NCI-H2171 (cell line): ENCODE data around the gene RCAN2.

Experiments used
- DNase-seq: peaks from one replicate; lab custom pipeline; 2025; lab: John Stamatoyannopoulos, UW

The RCAN2 gene

DNA sequence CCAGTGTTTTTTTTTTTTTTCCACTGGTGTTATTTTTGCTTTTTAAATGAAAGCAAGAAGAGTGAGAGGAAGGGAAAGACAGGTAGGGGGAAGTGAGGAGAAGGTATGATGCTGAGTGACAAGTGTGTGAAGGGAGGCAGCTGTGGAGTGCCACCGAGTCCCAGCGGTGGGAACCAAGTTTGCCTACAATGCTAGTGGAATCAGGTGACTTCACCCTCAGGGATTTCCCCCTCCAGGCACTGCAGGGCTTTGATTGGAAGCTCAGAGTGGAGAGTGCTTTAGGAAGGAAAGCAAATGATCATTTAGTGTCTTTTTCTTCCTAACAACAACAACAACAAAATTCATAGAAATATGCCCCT is 200.0 kb downstream of the RCAN2 start:
- DNase-seq, result no peak

DNA sequence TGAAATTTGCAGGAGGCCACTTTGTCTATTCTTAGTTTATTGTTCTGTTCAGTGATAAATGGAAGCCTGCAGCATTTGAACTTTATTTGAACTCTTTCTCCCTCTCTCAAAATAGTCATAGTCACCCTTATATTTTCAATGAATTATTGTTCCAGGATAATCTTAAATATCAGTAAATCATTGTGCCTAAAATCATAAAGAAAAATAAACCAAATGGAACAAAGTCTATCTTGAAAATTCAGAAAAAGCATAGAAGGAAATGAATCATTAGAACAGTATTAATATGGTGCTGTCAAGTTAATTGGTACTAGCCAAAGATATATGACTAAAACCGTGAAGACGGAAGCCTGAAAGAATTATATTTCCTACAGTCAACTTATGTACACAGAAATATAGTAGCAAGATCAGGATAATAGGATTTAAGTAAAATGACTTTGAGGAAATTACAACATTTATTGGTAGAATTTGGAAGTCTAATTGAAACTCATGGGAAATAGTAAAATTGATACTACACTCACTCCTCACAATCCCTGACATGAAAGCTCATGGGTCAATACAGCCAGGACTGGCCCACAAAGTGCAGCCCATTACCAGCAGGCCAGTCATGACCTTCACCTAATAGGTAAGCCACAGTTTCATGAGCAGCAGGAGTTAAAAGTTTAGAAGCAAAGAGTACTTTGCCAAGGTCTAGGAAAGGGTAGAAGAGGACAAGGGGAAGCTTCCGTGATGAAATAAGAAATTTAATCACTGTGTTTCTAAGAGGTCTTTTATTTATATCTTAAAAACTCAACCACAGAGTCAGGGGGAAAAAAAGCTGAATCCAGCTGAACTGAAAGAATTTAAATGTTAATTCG is 200.6 kb downstream of the RCAN2 start:
- DNase-seq, result no peak

DNA sequence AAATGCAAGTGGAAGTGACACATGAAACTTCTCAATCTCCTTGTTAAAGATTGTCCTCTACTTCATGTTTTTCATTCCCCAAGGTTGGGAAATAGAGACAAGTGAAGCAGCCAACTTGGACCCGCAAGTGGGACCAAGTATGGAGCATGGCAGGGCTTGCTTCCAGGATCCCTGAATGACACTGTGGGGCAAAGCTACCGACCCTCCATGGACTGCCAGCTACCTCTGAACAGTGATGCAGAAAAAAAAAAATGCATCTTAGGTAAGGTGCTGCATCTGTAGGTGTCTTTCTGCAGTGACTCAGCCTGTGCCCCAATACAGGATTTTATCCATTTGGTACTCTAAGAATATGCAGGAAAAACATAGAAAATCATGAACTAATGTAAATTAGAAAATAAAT is 201.4 kb downstream of the RCAN2 start:
- no peak for DNase-seq

DNA sequence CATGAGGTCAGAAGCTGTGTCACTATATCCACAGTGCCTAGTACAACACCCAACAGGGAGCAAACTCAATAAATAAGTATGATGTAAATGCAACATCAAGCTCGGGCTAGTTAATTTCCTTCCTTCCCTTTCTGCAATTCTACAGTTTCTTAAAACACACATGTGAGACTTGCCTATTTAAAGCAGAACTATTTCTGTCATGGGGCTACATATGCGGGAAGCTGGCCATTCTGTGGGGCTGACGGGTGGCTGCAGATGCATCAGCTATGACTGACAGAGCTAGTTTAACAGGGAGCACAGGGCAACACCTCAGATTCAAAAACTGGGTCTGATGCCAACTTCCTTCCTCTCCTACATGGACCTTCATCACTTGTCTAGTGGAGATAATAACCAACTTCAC is 202.4 kb downstream of the RCAN2 start:
- DNase-seq, result no peak

DNA sequence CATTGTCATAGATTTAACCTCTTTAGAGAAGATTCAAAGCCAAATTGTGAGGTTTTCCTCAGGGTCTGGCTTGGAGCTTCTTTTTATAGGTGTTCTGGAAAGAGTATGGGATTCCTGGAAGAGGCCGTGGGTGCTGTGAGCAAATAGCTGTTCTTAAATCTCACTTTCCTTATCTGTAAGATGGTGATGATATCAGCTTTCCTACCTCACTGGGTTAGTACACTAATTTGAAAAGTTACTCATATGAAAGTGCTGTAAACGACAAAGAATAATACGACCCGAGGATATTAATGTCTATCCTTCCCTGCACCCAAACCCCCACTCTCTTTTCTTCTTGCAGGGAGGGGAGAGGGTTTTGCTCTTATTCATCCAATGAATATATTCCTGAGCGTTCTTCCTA is 203.6 kb downstream of the RCAN2 start:
- DNase-seq, result no peak

DNA sequence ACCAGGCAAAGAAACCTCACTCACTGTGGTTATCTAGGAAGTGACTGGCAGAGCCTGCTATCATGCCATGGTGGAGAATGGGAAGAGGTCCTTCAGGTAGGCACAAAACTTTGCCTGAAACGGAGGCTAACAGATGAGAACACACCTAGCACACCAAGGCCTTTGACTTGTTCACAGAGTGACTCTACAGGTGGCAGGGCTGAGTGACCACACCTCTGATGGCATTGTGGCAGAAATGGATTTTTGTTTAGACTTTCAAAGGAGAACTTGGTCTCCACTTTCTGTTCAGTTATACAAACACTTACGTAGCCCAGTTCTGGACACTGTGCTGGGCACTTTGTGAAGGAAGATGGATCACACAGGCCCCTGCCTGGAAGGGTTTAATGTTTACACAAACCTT is 204.2 kb downstream of the RCAN2 start:
- DNase-seq, result no peak

DNA sequence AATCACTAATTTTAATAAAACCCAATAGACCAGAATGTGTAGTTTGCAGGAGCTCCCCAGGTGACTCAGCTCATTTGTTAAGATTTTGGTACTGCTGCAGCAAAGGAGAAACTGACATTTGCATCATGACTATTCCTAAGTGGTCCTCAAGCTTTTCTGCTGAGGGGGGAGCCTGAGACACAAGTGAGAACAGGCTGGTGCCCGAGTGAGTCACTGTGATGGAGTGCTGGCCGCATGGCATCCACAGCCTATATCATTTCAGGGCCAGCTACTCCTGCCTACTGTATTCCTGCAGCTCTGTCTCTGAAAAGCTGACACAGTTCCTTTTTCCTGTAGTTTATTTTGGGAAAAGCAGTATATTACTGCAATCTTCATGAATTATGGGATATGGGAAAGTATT is 206.8 kb downstream of the RCAN2 start:
- DNase-seq, result no peak

DNA sequence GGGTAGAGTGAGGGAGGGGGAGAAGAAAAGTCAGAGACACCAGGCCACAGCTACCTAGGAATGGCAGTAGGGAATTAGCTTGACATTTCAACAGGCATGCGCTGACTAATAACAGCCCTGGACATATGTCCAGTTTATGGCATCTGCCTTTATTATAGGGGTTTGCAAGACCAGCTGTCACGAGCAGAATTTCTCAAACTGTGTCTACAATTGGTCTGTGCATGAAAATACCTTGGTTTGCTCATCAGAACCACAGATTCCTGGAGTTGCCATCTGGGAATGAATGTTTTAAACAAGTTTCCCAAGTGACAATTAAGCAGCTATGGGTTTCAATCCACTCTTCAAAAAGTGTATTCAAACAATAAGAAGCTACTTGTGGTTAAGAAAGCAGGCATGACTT is 210.1 kb downstream of the RCAN2 start:
- DNase-seq, result no peak

DNA sequence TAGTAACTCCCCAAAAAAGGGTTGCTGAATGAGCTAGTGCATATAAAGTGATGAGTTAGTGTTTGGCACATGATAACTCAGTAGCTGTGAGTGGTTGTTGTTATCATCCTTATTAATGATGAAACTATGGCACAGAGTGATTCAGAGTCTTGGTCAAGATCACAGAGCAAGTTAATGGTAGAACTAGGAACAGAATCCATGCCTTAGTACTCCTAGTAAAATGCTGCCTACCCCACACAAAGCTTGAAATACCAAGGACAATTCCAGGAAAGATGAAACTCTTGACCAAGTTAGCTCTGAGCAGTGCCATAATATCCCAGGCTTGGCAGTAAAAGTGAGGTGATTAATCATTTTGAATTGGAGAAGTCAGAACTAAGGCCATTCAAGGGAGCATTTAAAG is 211.4 kb downstream of the RCAN2 start:
- DNase-seq, result no peak

DNA sequence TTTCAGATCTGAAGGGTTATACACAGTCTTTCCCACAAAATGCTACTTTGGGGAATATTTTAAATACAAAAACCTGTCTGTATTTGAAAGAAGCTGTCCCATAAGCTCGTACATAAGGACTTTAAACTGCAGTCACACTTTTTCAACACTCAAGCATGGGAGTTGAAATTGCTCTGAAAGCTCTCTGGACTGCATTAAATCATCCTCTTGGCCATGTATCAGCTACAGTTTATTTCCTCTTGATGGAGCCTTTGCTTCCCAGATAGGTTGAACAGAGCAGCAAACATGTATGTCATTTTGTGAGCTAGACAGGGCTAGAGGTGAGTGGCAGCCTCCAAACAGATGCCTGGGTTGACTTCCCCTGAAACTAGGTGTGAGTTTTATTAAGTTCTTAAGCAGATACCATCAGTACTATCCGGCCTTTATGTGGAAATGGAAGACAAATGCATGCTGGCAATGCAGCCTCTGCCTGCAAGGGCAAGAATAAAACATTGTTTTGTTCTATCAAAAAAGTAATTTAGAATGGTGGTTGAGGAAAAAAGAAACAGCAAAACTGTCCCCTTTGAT is 214.6 kb downstream of the RCAN2 start:
- no peak for DNase-seq

DNA sequence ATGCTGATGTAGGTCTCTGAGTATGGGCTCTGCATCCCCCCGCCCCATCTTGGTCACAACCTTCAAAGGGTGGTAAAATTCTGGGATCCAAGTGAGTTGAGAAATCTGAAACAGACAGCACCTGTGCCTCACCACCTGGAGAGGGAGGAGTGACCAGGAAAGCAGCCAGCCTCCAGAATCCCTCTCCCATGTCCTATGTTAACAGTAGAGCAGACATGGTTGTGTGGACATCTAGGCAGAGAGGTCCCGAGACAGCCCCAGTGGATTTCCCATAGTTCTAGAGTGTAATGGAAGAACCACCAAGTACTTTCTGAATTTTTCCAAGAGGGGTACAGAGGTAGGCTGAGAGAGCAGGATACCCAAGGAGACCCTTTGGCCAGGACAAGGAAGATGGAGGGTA is 216.7 kb downstream of the RCAN2 start:
- no peak for DNase-seq

DNA sequence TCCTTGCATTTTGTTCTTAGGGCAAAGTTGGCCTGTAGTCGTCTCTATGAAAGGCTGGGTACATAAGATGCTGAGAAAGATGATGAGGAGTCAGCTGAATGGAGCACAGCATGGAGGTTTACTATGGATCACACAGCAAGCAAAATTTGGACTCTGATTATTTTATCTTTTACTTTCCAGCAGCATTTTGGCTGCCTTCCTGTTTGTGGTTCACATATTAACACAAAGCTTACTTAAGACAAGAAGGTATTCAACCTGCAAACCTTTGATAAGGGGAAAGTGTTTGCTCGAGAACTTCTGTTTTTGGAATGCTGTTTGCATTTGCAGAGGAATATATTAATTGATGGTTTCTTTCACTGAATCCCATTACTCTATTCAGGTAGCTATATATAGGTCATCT is 217.3 kb downstream of the RCAN2 start:
- DNase-seq, result no peak

DNA sequence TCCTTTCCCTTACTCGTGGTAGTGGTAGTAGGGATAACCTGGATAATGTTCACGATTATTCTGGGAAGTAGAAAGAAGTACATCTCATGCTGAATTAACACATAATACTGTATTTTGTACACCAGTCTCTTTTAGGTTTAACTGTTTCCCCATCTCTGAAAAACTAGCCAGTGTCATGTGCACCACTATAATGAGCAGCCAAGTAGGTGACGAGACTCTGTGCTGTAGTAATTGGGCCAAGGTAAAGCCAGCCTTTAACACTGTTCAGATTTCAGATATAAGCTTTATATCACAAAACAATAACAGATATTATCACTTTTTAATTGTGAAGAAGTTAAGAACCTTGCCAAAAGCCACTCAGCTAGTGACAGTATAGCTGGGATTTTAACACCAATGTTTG is 219.5 kb downstream of the RCAN2 start:
- DNase-seq, result no peak

DNA sequence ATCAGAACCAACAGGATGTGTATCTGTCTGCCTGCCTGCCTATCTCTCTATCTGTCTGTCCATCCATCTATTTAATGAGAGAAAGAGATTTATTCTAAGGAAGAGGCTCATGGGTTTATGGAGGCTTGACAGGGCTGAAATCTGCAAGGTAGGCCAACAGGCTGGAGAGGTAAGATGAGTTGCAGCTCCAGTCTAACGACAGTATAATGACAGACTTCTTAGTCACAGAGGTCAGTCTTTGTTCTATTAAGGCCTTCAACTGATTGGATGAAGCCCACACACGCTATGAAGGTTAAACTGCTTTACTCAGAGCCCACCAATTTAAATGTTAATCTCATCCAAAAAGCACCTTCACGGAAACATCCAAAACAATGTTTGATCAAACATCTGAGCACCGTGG is 220.1 kb downstream of the RCAN2 start:
- DNase-seq, result no peak

DNA sequence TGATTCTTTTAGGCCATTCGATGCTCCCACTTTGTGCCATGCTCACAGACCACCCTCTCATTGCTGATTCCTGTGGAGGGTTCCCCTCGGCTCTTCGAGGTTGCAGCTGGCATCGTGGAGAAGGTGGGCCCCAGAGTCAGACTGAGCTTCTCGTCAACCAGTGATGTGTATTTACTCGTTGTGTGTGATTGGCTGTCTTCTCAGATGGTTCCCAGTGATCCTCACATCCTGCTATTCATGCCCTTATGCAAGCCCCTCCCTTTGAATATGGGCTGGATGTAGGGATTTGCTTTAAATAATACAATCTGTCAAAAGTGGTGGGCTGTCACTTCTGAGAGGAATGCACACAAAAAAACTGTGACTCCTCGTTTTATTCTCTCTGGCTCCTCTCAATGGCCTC is 220.9 kb downstream of the RCAN2 start:
- no peak for DNase-seq

DNA sequence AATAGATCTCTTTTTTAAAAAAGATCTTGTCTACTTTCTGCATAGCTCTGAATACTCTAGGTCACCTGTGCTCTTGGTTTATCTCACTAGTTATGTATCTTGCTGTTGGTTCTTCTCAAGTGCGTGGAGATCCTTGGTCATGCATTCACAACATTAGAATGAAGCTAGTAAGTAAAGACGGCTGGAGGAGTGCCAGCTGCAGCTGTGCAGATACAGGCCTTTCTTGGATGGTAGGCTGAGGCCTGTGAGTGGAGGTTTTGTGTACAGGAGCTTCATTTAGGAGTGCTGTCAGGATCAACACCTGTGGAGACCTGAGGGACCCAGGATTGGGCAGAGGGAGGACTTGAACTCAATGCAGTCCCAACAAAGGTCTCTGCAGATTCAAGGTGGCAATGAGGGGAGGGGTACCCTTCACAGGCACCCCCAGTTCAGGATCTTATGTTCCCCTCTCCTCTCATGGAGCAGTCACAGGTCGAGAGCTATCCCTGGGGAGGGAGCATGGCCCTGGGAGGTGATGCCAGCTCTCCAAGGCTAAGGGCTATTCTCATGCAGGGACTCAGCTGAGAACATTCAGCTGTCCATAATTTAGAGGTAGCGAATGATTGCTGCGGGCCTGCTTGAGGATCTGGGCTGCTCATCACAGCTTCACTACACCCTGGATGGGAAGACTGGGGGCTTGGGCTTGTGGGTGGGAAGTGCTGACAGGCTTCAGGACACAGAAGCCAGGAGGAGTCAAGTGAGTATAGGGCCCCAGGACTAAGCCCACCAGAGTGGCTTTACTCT is 221.6 kb downstream of the RCAN2 start:
- DNase-seq, result no peak

DNA sequence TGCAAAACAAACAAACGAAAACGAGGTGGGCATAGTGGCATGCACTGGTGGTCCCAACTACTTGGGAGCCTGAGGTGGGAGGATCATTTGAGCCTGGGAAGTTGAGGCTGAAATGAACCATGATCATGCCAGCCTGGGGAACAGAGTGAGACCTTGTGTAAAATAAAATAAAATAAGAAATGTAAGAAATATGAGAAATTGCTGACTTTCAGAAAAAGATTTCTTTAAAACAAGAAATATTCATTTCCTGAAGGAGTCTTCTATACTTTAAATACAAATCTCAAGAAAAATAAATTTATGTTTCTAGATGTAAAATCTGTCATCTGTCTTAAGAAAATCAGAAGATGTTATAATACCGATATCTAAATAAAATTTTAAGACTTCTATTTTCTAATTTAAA is 223.7 kb downstream of the RCAN2 start:
- no peak for DNase-seq

DNA sequence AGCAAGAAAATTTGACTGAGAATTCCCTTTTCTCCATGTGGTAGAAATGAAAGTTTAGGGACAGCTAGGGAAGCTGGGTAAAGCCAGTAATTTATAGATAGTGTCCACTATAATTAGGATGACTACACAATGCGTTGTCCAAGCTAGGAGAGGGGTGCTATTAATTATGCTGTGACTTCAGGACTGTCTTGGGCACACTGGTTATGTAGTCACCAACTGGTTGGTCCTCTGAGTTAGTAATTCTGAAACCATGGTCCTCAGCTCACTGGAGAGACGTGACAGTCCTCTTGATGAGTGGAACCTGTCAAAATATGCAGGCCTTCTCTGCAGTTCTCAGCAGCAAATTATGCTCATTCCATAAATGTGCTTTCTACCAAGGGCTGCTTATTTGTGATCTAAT is 225.9 kb downstream of the RCAN2 start:
- DNase-seq, result no peak

DNA sequence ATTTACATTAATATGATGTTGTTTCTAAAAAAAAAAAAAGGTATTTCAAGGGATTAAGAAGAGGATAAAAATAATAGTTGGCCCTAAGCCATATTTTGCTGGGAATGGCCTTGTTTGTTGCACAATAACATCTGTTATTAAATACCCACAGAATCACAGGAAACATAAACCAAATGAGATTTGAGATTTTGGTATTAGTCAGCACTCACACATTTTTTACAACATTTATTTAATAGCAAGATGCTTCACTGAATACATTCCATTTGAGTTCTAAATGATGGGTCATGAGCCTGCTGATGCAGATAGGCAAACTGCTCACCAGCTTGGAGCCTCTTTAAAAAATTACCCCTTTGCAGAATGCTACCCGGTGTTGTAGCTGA is 227.6 kb downstream of the RCAN2 start:
- DNase-seq, result no peak

DNA sequence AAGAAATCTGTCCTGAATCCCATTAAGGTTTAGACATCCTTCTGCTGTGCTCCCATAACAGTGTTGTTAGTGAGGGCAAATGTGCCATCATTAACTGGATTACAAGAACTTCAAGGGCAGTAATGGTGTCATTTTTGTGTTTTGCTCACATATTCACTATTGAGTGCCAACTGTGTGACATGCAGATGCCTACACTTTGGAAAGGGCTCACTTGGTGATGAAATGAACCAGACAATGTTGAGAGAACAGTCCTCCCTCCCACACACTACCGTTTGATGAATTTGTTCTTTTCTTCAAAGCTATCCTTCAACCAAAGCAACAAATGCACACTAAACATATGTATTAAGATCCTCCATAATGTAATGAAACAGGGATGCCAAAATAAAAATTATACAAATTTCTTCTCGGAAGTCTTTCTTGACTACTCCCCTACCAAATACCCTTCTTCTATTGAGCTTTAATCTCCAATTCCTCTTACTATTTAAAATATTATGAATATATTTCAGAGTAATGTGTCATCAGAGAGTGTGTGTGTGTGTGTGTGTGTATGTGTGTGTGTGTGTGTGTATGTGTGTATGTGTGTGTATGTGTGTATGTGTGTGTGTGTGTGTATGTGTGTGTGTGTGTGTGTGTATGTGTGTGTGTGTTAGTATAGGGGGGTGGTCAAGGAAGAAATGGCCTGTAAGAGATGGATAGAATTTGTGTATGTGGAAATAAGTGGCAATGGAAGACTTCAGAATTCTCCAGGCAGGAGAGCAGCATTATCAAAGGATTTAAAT is 228.1 kb downstream of the RCAN2 start:
- no peak for DNase-seq

DNA sequence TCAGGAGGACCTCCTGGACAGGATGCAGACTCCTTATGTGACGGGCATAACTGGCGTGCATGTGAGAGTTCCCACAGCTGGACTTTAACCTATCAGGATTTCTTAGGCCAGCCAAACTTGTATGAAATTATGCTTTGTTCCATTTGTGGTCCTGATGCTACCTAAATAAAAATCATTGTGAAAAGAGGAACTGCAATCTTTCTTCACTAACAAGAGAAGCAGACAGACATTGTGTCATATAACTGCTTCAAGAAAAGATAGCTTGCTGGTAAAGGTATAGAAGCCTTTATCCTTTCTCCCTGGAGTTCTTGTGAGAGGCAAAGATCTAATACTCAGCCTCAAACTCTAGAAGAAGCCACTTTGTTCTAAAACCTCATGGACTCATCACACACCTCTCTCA is 233.0 kb downstream of the RCAN2 start:
- no peak for DNase-seq

DNA sequence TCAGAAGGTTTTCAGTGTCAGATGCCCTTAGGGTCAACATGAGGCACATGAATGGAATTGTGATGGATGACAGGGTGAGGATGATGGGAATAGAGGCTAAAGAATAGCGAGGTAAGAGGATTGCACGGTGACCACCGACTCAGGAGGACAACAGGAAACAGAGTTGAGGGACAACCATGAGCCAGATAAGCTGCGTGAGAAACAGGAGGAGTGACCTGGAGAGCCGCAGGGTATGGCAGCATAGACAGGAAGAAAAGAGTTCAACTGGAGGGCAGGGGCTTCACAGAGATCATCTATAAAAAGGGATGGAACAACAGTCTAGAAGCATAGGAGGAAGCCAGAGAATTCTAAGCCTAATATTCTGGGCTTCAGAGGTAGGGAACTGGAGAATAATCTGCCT is 235.7 kb downstream of the RCAN2 start:
- DNase-seq, result no peak

DNA sequence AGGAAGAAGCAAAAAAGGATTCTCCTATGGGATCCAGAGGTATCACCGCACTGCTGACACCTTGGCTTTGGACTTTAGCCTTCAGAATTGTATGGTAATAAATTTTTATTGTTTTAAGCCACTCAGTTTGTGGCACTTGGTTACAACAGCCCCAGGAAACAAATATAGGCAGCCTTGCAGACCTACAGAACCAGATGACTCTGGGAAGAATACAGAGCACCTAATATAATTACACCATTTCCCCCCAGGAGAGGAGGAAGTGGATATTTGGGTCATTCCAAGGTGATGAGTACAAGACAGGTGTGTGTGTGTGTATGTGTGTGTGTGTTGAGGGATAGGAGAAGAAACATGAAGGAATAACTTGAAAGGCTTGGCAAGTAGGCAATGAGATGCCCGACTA is 236.3 kb downstream of the RCAN2 start:
- DNase-seq, result no peak
